Small intestine (tissue), 7 donors: ENCODE measurements around the gene LEUTX. TPM values are rescaled to one million over a fixed set of nuclear protein-coding genes. Genes with fewer than 3 reads are reported as not detected.

Experiments used
- DNase-seq, 2 donors: peaks; one replicate each; pipeline versions ENCODE4 v3.0.0 to v3.0.0-alpha.2; 2013
- FAIRE-seq: peaks from 2 replicates; lab custom pipeline; 2012; peaks lifted over from hg19 to GRCh38; lab: Jason Lieb, UNC
- H3K27ac ChIP-seq, 3 donors: one replicate each; pipeline ENCODE4 v1.5.1; 2013; ENCODE audit warnings: low read length in 2 of 3, mild to moderate bottlenecking in 2 of 3, control low read depth in 1 of 3, inconsistent platforms in 1 of 3, low read depth in 1 of 3, moderate library complexity in 1 of 3
- H3K27me3 ChIP-seq, 3 donors: one replicate each; pipeline ENCODE4 v1.6.1; 2013; ENCODE audit warnings: low read length in 3 of 3, inconsistent platforms in 1 of 3; ENCODE audit not compliant: control insufficient read depth in 3 of 3, insufficient read depth in 3 of 3
- H3K36me3 ChIP-seq, 3 donors: one replicate each; pipeline ENCODE4 v1.6.1; 2013; ENCODE audit warnings: low read length in 3 of 3, inconsistent platforms in 1 of 3, low read depth in 1 of 3, mild to moderate bottlenecking in 1 of 3, moderate library complexity in 1 of 3; ENCODE audit not compliant: control insufficient read depth in 3 of 3, insufficient read depth in 2 of 3
- H3K4me1 ChIP-seq, 3 donors: one replicate each; pipeline ENCODE4 v1.6.1; 2013; ENCODE audit warnings: low read length in 2 of 3, inconsistent platforms in 1 of 3, low read depth in 1 of 3, mild to moderate bottlenecking in 1 of 3, moderate library complexity in 1 of 3; ENCODE audit not compliant: control insufficient read depth in 3 of 3, insufficient read depth in 2 of 3
- H3K4me3 ChIP-seq, 3 donors: one replicate each; pipeline ENCODE4 v1.5.1; 2013; ENCODE audit warnings: low read length in 3 of 3, control low read depth in 1 of 3, inconsistent platforms in 1 of 3, low read depth in 1 of 3, mild to moderate bottlenecking in 1 of 3, moderate library complexity in 1 of 3
- H3K9me3 ChIP-seq, 2 donors: one replicate each; pipeline ENCODE4 v1.6.1; 2013; ENCODE audit warnings: low read depth in 1 of 2, low read length in 1 of 2; ENCODE audit not compliant: control insufficient read depth in 2 of 2, insufficient read depth in 1 of 2
- WGBS, 3 donors: extraction: QIAGEN DNeasy Blood & Tissue Kit; methylation state at CpG; one replicate each; pipeline ENCODE4 v1.1.7; 2013; 5-methylcytosine and 5-hydroxymethylcytosine counted together
- polyA plus RNA-seq, 4 donors: library from polyadenylated mRNA; stranded (reverse) in 3 of 4; unstranded in 1 of 4; fragments of 200-250 nt in 3 of 4; fragments of 120-200 nt in 1 of 4; gene quantifications; one replicate each; pipeline versions ENCODE4 v1.2.1 to v1.2.3, GENCODE V29; 2013
- donor health status: healthy with polysubstance abuse.
- donor health status: control.
- donor health status: control.
- donor health status: Bipolar disorder and iron deficiency.
- donor health status: healthy.

LEUTX gene
- polyA plus RNA-seq, 4 donors, result not detected

- DNase-seq, result no peak
- Histone ChIP-seq H3K4me1 (peaks cover 0 to 12% (median 7%) of the 10 kb centered on the region in 3 donors), H3K27me3 (no peaks in the 10 kb centered on the region), H3K27ac (no peak overlapping the region), H3K4me3 (no peak overlapping the region), H3K36me3 (peaks cover 0 to 10% (median under 1%) of the 10 kb centered on the region in 3 donors), H3K9me3 (no peaks in the 10 kb centered on the region)
- 93 to 97% (median 95%) methylated on average over 6 of the region's 6 CpGs for WGBS, 3 donors
- FAIRE-seq, result no peak
These were observed 42.0 kb downstream of the LEUTX start for GRCh38 chr19:39820696-39821095.

- Histone ChIP-seq H3K27me3 (no peaks in the 10 kb centered on the region), H3K4me1 (peaks cover 0 to 12% (median 7%) of the 10 kb centered on the region in 3 donors), H3K9me3 (no peaks in the 10 kb centered on the region), H3K27ac (peak overlapping the region in 1 of 3 donors; percentile 25), H3K4me3 (peak overlapping the region in 2 of 3 donors; percentile 55 to 60), H3K36me3 (peaks cover 3 to 36% (median 9%) of the 10 kb centered on the region in 3 donors)
- WGBS, 3 donors, result 22 to 30% (median 22%) methylated on average over 7 of the region's 7 CpGs
- DNase-seq (no peak), FAIRE-seq (no peak)
These were observed 45.0 kb downstream of the LEUTX start for GRCh38 chr19:39823686-39824085.

GRCh38 chr19:39824143-39825092 is 45.8 kb downstream of the LEUTX start:
- Histone ChIP-seq H3K4me3 (peak overlapping the region; percentile 55 to 65 (median 60)), H3K9me3 (no peaks in the 10 kb centered on the region), H3K4me1 (peaks cover 0 to 12% (median 7%) of the 10 kb centered on the region in 3 donors), H3K27me3 (no peaks in the 10 kb centered on the region), H3K27ac (peak overlapping the region in 2 of 3 donors; percentile 39 to 82), H3K36me3 (peaks cover 3 to 39% (median 9%) of the 10 kb centered on the region in 3 donors)
- FAIRE-seq (peak; percentile 62), DNase-seq (peak; percentile 93 to 96)
- 2 to 7% (median 5%) methylated on average over 47 of the region's 47 CpGs for WGBS, 3 donors

- WGBS, 3 donors, result 71 to 81% (median 77%) methylated on average over 11 of the region's 11 CpGs
- Histone ChIP-seq H3K27me3 (no peaks in the 10 kb centered on the region), H3K9me3 (no peaks in the 10 kb centered on the region), H3K4me3 (no peak overlapping the region), H3K4me1 (peaks cover 0 to 12% (median 7%) of the 10 kb centered on the region in 3 donors), H3K27ac (peak overlapping the region in 2 of 3 donors; percentile 39 to 82), H3K36me3 (peaks cover 6 to 45% (median 9%) of the 10 kb centered on the region in 3 donors)
- DNase-seq, result no peak
- no peak for FAIRE-seq
These were observed 46.4 kb downstream of the LEUTX start for GRCh38 chr19:39825093-39825463.

- DNase-seq, result no peak
- FAIRE-seq, result no peak
- Histone ChIP-seq H3K4me1 (peaks cover 0 to 12% (median 7%) of the 10 kb centered on the region in 3 donors), H3K9me3 (no peaks in the 10 kb centered on the region), H3K36me3 (peaks cover 7 to 51% (median 9%) of the 10 kb centered on the region in 3 donors), H3K27me3 (no peaks in the 10 kb centered on the region), H3K27ac (peak overlapping the region in 1 of 3 donors; percentile 39), H3K4me3 (no peak overlapping the region)
- 86 to 88% (median 88%) methylated on average over 11 to 17 of the region's 17 CpGs for WGBS, 3 donors
These were observed 47.0 kb downstream of the LEUTX start for GRCh38 chr19:39825531-39826076.

GRCh38 chr19:39826311-39826945 is 47.8 kb downstream of the LEUTX start:
- 93 to 95% (median 93%) methylated on average over 31 to 35 of the region's 35 CpGs for WGBS, 3 donors
- Histone ChIP-seq H3K4me1 (peaks cover 0 to 12% (median 7%) of the 10 kb centered on the region in 3 donors), H3K27me3 (no peaks in the 10 kb centered on the region), H3K9me3 (no peaks in the 10 kb centered on the region), H3K36me3 (peaks cover 7 to 57% (median 9%) of the 10 kb centered on the region in 3 donors), H3K4me3 (no peak overlapping the region), H3K27ac (no peak overlapping the region)
- FAIRE-seq (no peak), DNase-seq (no peak)

- Histone ChIP-seq H3K4me1 (peaks cover 0 to 20% (median 7%) of the 10 kb centered on the region in 3 donors), H3K36me3 (peaks cover 7 to 62% (median 9%) of the 10 kb centered on the region in 3 donors), H3K27me3 (no peaks in the 10 kb centered on the region), H3K27ac (no peak overlapping the region), H3K4me3 (no peak overlapping the region), H3K9me3 (no peaks in the 10 kb centered on the region)
- DNase-seq (no peak), FAIRE-seq (no peak)
- WGBS, 3 donors, result 85 to 92% (median 92%) methylated on average over 12 to 13 of the region's 13 CpGs
These were observed 48.6 kb downstream of the LEUTX start for GRCh38 chr19:39827216-39827615.
